KMS-11 (cell line): ENCODE data around the gene ZNF511.

ENCODE experiments used
- H2AFZ ChIP-seq: fragments of 200-600 bp; sonication (generic); 2 replicates; pipeline ENCODE4 v1.6.1; 2016; ENCODE audit warnings: antibody characterized with exemption, mixed run types, low read depth
- H3K27ac ChIP-seq: fragments of 200-600 bp; sonication (generic); 2 replicates; pipeline ENCODE4 v1.6.1; 2016; ENCODE audit warnings: mild to moderate bottlenecking, mixed run types
- H3K27me3 ChIP-seq: fragments of 200-600 bp; sonication (generic); 2 replicates; pipeline ENCODE4 v1.6.1; 2017; ENCODE audit warnings: mild to moderate bottlenecking, low read depth, mixed run types, moderate library complexity; ENCODE audit not compliant: insufficient read depth
- H3K36me3 ChIP-seq: fragments of 200-600 bp; sonication (generic); 2 replicates; pipeline ENCODE4 v1.6.1; 2017; ENCODE audit warnings: mild to moderate bottlenecking, mixed run types; ENCODE audit not compliant: insufficient read depth
- H3K4me1 ChIP-seq: fragments of 200-600 bp; sonication (generic); 2 replicates; pipeline ENCODE4 v1.6.1; 2016; ENCODE audit warnings: mild to moderate bottlenecking, low read depth, mixed run types; ENCODE audit not compliant: poor library complexity, severe bottlenecking
- H3K4me2 ChIP-seq: fragments of 200-600 bp; sonication (generic); 2 replicates; pipeline ENCODE4 v1.7.0; 2016; ENCODE audit warnings: mild to moderate bottlenecking, mixed run types
- H3K4me3 ChIP-seq: fragments of 200-600 bp; sonication (generic); IDR thresholded peaks from 2 replicates; pipeline ENCODE4 v1.6.1; 2017; ENCODE audit warnings: low read depth, low read length, mixed read lengths; ENCODE audit not compliant: insufficient read depth
- H3K79me2 ChIP-seq: fragments of 200-600 bp; sonication (generic); 2 replicates; pipeline ENCODE4 v1.6.1; 2016; ENCODE audit warnings: low read depth, mixed run types; ENCODE audit not compliant: insufficient read depth
- H3K9ac ChIP-seq: fragments of 200-600 bp; sonication (generic); 2 replicates; pipeline ENCODE4 v1.6.1; 2016; ENCODE audit warnings: mild to moderate bottlenecking, mixed run types
- H4K20me1 ChIP-seq: fragments of 200-600 bp; sonication (generic); 2 replicates; pipeline ENCODE4 v1.6.1; 2016; ENCODE audit warnings: mild to moderate bottlenecking, mixed run types; ENCODE audit not compliant: insufficient read depth
- TF ChIP-seq, protein P1 (sequence below): fragments of 200-600 bp; sonication (generic); conservative IDR thresholded peaks from 2 replicates; pipeline ENCODE4 v1.6.1; 2017; ENCODE audit warnings: low read depth, mild to moderate bottlenecking, antibody characterized with exemption, low read length, moderate library complexity, mixed read lengths

ZNF511 gene

DNA sequence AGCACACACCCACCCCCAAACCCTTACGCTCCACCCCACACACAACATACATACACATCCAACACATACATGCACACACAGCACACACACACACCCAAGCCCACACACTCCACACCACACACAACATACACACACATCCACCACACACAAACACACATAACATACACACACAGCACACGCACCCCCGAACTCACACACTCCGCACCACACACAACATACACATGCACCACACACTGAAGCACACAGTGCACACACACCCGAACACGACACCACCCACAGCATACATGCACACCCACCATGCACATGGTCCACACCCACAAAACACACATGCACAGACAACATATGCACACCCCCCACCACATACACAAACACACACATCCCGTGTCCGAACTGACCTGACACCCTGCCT is 40.5 kb downstream of the ZNF511 start:
- H2AFZ ChIP-seq, result no peak overlapping the region
- H3K36me3 ChIP-seq, result no peaks in the 10 kb centered on the region
- no peak overlapping the region for H3K4me3 ChIP-seq
- H3K9ac ChIP-seq, result no peak overlapping the region
- H3K4me1 ChIP-seq, result no peaks in the 10 kb centered on the region
- H3K4me2 ChIP-seq, result no peak overlapping the region
- TF ChIP-seq, protein P1, sequence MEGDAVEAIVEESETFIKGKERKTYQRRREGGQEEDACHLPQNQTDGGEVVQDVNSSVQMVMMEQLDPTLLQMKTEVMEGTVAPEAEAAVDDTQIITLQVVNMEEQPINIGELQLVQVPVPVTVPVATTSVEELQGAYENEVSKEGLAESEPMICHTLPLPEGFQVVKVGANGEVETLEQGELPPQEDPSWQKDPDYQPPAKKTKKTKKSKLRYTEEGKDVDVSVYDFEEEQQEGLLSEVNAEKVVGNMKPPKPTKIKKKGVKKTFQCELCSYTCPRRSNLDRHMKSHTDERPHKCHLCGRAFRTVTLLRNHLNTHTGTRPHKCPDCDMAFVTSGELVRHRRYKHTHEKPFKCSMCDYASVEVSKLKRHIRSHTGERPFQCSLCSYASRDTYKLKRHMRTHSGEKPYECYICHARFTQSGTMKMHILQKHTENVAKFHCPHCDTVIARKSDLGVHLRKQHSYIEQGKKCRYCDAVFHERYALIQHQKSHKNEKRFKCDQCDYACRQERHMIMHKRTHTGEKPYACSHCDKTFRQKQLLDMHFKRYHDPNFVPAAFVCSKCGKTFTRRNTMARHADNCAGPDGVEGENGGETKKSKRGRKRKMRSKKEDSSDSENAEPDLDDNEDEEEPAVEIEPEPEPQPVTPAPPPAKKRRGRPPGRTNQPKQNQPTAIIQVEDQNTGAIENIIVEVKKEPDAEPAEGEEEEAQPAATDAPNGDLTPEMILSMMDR, result no peak
- H3K79me2 ChIP-seq, result no peaks in the 10 kb centered on the region
- no peaks in the 10 kb centered on the region for H4K20me1 ChIP-seq
- no peak overlapping the region for H3K27ac ChIP-seq
- H3K27me3 ChIP-seq, result no peaks in the 10 kb centered on the region; the same call in 1 of the 2 replicates

DNA sequence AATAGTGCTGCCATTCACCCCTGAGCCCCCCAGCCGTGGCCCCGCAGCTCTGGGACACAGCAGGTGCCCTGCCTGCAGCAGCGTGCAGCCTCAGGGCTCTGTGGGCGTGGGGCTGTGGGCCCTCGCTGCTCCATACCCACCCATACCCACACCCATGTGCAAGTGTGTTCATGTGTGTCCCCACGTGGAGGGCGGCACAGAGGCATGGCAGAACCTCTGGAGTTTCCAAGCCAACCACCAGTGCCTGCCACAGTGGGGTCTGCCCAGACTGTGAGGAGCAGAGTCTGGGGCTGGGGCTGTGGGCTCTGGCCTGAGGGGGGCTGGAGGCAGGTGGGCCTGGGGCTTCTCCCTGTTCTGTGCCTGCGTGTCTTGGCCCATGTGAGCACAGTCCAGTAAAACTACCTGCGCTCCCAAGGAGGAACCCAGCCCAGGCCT is 40.9 kb downstream of the ZNF511 start:
- no peaks in the 10 kb centered on the region for H3K4me1 ChIP-seq
- H3K36me3 ChIP-seq, result no peaks in the 10 kb centered on the region
- H3K4me2 ChIP-seq, result no peak overlapping the region
- no peak overlapping the region for H3K4me3 ChIP-seq
- H3K27me3 ChIP-seq, result no peaks in the 10 kb centered on the region; the same call in 1 of the 2 replicates
- H4K20me1 ChIP-seq, result no peaks in the 10 kb centered on the region
- no peak overlapping the region for H2AFZ ChIP-seq
- no peaks in the 10 kb centered on the region for H3K79me2 ChIP-seq
- TF ChIP-seq, protein P1, result no peak
- no peak overlapping the region for H3K9ac ChIP-seq
- no peak overlapping the region for H3K27ac ChIP-seq

DNA sequence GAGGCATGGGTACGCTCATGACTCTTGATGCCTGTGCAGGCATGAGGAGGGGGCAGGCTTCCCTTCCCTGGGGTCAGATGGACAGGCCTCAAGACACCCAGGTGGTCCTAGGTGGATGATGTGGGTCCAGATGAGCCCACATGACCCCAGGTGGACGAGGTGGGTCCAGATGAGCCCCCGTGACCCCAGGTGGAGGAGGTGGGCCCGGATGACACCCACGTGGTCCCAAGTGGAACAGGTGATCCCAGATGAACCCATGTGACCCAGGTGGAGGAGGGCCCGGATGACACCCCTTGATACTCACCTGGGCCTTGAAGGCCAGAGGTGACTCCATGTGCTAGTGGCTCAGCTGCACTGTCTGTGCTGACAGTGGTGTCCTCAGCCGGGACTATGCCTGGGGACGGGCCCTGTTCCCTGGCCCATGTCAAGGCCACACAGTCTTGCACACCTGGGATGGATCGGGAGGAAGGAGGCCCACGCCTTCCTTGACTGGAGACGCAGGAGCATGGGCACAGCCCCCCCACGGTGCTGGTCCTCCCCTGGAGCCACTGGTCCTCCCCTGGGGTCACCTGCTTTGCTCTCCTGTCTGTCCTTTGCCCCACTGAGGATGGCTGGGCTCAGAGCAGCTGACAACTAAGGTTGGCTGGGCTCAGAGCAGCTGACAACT is 41.7 kb downstream of the ZNF511 start:
- Histone ChIP-seq H3K4me3 (no peak overlapping the region), H2AFZ (no peak overlapping the region), H3K9ac (no peak overlapping the region), H3K36me3 (no peaks in the 10 kb centered on the region), H3K79me2 (no peaks in the 10 kb centered on the region), H4K20me1 (no peaks in the 10 kb centered on the region), H3K27me3 (no peaks in the 10 kb centered on the region; the same call in 1 of the 2 replicates), H3K4me2 (no peak overlapping the region), H3K27ac (no peak overlapping the region), H3K4me1 (no peaks in the 10 kb centered on the region)
- TF ChIP-seq, protein P1, result no peak

DNA sequence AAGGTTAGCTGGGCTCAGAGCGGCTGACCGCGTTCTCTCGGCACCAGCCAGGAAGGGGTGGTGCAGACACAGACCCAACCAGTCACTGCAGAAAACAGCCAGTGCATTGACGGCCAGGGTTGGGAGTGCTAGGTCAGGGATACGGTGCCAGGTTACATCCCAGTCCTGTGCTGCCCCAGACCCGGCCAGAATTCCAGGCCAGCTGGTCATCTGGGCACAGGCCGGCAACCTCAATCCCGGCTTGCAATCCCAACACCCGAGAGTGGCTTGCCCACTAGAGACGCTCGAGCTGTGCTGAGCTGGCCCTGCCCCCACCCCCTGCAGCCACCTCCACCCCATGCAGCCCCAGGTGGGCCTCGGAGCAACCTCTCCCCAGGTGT is 42.2 kb downstream of the ZNF511 start:
- Histone ChIP-seq H3K36me3 (no peaks in the 10 kb centered on the region), H3K4me2 (no peak overlapping the region), H3K79me2 (no peaks in the 10 kb centered on the region), H4K20me1 (no peaks in the 10 kb centered on the region), H2AFZ (no peak overlapping the region), H3K27ac (no peak overlapping the region), H3K27me3 (no peaks in the 10 kb centered on the region; the same call in 1 of the 2 replicates), H3K4me3 (no peak overlapping the region), H3K9ac (no peak overlapping the region), H3K4me1 (no peaks in the 10 kb centered on the region)
- TF ChIP-seq, protein P1, result no peak
